Measurements from ENCODE around the gene SCAMP4.
A peak's percentile ranks its signal among the peaks of the same experiment; 100 is the strongest.
"Not testable (repeated sequence)": the region's sequence is repeated elsewhere in the genome, so short reads cannot be mapped to it uniquely, and the experiment has no call there.

Gene SCAMP4

GRCh38 chr19:1866693-1867348, 38.4 kb upstream of the SCAMP4 start:
- no peak for DNase-seq (ENCODE audit: low spot score)

DNA sequence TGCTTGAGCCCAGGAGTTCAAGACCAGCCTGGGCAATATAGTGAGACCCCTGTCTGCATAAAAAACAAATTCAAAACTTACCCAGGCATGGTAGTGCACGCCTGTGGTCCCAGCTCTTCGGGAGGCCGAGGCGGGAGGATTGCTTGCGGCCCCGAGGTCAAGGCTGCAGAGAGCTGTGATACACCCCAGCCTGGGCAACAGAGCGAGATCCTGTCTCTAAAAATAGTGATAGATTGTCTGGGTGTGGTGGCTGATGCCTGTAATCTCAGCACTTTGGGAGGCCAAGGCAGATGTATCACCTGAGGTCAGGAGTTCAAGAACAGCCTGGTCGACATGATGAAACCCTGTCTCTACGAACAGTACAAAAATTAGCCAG, 37.9 kb upstream of the SCAMP4 start:
- no peak for DNase-seq (ENCODE audit: low spot score)

DNA sequence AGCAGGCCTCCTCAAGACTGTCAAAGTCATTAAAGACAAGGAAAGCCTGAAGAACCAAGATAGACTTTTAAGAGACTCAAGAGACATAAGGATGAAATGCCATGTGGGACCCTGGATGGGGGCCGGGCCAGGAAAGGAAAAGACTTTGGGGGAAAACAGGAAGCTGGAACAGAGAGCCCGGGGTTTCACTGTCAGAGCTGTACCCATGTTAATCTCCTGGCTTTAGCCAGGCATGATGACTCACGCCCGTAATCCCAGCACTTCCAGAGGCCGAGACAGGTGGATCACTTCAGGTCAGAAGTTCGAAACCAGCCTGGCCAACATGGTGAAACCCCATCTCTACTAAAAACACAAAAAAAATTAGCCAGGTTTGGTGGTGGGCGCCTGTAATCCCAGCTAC, 36.2 kb upstream of the SCAMP4 start:
- no peak for DNase-seq (ENCODE audit: low spot score)

- DNase-seq (ENCODE audit: low spot score): no peak
Observed at GRCh38 chr19:1871140-1871597, 34.0 kb upstream of the SCAMP4 start.

DNA sequence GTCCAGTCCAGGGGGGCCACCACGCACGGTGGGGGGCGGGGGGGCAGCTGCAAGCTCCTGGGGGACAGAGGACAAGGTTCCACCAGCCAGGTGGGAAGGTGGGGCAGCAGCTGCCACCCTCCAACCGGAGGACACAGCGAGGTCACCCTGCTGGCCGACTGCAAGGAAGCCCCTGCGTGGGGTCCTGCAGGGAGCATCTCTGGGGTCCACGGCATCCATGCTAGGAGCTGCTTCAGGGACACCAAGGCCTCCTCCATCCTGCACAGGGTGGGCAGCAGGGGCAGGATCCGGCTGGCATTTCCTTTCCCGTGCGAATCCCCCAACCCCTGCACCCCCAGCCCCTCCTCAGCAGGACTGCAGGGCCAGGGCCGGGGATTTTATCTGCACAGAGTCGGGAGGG, 33.6 kb upstream of the SCAMP4 start:
- DNase-seq (ENCODE audit: low spot score): no peak

- no peak for DNase-seq (ENCODE audit: low spot score)
Observed at GRCh38 chr19:1872807-1873523, 32.2 kb upstream of the SCAMP4 start.

- DNase-seq (ENCODE audit: low spot score): no peak
Observed at GRCh38 chr19:1873524-1874473, 31.4 kb upstream of the SCAMP4 start.

- no peak for DNase-seq (ENCODE audit: low spot score)
Observed at GRCh38 chr19:1874554-1875185, 30.5 kb upstream of the SCAMP4 start.

DNA sequence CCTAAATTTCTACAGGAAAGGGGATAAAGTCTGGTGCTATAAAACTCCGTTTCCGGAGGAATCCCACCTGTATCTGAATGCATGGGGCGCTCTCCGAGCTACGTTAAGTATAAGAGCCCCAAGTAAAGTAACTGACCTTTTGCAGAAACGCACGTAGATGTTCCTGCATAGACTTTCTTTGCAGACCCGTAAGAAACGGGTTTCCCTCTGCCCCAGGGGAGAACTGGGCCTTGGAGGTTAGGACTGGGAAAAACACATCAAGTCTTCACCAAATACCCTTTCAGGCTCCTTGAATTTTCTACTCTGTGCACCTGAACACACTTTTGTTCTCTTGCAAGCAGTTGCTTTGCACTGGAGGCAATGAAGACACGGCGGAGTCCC, 29.9 kb upstream of the SCAMP4 start:
- DNase-seq (ENCODE audit: low spot score): not testable (repeated sequence)

DNA sequence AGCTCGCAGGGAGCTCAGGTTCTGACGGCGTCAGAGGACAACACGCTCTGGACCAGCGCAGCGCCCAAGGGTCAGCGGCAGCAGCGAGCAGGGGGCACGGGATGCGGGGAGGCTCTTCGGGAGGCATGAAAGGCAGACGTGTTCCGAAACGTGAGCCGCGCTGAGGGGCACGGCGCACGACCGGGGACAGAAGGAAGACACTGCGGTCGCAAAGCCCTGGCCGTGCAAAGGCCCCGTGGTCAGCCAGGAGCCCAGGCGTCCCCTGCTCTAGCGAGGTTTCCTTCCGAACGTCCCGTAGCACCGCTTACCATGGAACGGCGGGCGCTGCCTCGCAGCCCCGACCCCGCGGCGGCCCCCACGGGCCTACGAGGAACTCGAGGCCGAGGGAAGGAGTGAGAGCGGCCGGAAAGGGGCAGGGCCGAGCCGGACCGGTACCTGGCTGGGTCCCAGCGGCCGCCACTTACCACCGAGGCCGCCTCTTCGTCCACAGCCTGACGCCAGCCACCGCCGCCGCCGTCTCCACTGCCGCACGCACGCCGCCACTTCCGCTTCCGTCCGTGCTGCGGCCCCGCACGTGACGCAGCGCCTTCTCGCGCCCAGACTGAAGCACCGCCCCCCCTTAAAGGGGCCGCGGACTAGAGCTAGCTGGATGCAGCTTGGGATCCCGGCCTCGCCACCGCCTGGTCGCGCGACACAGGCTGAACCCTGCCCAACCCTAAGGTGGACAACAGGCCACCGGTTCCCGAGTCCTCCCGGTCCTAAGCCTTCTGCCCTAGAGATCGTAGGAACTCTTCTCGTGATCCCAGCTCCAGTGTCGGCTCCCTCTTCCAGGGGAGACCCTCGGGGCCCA, 29.3 kb upstream of the SCAMP4 start:
- DNase-seq (ENCODE audit: low spot score): peak; percentile 80

GRCh38 chr19:1876496-1877279, 28.5 kb upstream of the SCAMP4 start:
- not testable (repeated sequence) for DNase-seq (ENCODE audit: low spot score)

DNA sequence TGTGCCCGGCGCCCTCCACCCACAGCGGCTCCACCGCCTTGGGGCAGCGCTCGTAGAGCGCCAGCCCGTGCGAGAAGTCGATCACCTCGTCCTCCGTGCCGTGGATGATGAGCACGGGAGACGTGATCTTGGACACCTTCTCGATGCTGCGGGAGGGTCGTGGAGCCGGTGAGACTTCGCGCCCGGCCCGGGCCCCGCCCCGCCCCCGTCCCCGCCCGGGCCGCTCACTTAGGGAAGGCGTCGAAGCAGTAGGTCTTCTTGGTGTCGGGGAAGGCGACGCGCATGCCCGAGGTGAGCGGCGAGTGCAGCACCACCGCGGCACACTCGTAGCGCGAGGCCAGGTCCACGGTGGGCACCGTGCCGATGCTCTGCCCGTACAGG, 27.9 kb upstream of the SCAMP4 start:
- DNase-seq (ENCODE audit: low spot score): not testable (repeated sequence)

DNA sequence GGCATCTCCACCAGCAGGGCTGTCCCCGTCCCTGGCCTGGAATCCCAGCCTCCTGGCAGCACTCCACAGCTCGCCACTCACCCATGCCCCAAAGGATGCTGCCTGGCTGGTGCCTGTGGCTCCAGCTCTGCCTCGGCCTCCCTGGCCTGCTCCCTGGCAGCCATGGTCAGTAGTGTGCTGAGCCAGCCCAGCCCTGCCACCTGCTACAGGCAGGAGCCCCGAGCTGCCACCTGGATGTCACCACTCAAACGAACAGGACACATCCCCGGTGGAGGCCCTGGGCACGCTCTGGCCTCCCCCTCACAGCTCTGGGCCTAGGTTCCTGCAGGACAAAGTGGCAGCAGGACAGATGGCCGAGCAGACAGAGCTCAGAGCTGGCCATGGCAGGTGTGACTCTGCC, 26.6 kb upstream of the SCAMP4 start:
- DNase-seq (ENCODE audit: low spot score): not testable (repeated sequence)

DNA sequence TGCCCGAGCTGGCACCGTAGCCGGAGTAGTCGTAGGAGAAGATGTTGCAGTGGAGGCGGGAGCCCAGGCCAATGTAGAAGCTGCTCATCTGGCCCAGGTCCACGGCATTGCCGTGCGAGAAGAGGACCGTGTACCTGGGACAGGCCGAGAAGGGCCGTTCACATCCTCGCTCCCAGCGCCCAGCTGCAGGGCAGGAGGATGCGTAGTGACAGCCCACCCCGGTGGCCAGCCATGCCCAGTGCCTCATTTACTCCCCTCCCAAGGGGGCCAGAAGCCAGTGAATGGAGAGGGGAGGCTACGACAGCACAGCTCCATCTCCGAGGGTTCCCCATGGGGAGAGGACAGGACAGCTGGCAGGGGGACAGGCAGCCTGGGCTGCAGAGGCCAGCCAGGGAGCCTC, 25.2 kb upstream of the SCAMP4 start:
- not testable (repeated sequence) for DNase-seq (ENCODE audit: low spot score)

- no peak for DNase-seq (ENCODE audit: low spot score)
Observed at GRCh38 chr19:1880611-1881392, 24.4 kb upstream of the SCAMP4 start.

DNA sequence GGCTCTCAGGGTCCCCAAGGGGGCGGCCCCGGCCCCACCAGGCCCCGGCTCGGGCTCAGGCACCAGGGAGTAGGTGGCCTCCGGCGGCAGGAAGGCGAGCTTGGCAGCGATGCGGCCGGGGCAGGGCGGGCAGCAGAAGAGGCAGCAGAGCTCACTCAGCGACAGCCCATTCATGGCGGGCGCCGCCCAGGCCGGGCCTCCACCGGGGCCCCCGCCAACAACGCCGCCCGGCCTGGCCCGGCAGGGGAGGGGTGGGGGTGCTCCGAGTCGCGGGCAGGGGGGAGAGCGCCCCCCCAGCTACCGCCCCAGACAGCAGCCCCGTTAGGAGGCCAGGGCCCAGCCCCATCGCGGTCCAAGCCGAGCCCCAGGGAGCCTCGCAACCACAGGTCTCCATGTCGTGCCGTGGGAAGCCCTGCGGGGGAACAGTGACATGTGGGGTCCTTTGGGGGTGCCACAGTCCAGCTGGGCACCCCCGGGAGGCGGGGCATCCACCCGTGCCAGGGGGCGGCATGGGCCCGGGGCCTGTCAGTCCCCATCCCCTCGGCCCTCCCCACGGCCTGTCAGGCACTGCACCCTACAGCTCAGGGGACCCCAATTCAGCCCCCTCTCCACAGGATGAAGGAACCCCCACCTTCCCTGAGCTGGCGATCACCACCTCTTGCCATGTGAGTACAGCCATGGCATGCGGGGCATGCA, 23.7 kb upstream of the SCAMP4 start:
- not testable (repeated sequence) for DNase-seq (ENCODE audit: low spot score)

DNA sequence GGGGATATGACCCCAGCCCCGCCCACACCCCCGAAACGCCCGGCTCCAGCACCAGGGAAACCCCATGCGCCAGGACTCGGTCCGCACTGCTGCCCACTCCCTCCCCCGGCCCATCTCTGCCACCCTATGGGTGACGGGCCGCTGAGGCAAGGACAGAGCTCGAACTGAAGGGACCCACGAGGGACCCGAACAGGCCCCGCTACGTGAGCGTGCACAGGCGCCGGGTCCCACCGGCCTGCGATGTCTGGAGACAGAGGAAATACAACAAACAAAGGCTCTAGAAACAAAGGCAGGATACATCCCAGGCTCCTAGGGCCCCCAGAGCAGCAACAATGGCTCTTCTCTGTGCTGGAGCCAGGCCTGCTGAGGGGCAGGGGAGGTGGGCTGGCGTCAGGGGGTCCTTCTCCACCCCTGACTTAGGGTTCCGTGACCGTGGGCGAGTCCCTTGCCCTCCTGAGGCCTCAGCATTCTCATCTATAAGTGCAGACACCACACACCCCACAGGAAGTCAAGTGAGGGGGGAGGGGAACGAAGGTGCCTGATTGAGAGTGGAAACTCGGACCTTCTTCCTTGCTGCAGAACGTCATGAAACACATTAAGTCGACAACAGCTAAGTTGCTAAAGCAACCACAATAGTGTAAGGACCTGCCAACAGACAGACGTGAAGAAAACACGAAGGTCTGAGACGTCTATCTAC, 23.0 kb upstream of the SCAMP4 start:
- DNase-seq (ENCODE audit: low spot score): no peak

All from SW480 (cell line).